SK-N-SH treated with all-trans-retinoic acid at 6 μM for 48 hours (cell line): ENCODE data around the gene SUMF2.

Experiments used
- CREB5 ChIP-seq: fragments of 250-450 bp; sonication (Bioruptor Pico); IDR thresholded peaks from 2 replicates; pipeline ENCODE4 v1.5.1; 2020; ENCODE audit warnings: low read depth, mild to moderate bottlenecking, moderate library complexity
- CSDC2 ChIP-seq: fragments of 250-450 bp; sonication (Bioruptor Pico); IDR thresholded peaks from 2 replicates; pipeline ENCODE4 v1.5.0; 2020; ENCODE audit warnings: mild to moderate bottlenecking, moderate library complexity
- ESRRG ChIP-seq: fragments of 250-450 bp; sonication (Bioruptor Pico); IDR thresholded peaks from 2 replicates; pipeline ENCODE4 v1.6.1; 2021; ENCODE audit warnings: mild to moderate bottlenecking
- ZFP3 ChIP-seq: fragments of 250-450 bp; sonication (Bioruptor Pico); IDR thresholded peaks from 2 replicates; pipeline ENCODE4 v1.5.0; 2020; ENCODE audit warnings: mild to moderate bottlenecking, moderate library complexity

- TF ChIP-seq CSDC2 (no peak), ESRRG (no peak), CREB5 (CRISPR knock-in tag) (no peak), ZFP3 (CRISPR knock-in tag) (no peak)
These were observed 28.9 kb downstream of the SUMF2 start, which contains the start of gene PHKG1 for GRCh38 chr7:56092789-56093531.
